Measurements from ENCODE around the gene MRPL37.

The MRPL37 gene

DNA sequence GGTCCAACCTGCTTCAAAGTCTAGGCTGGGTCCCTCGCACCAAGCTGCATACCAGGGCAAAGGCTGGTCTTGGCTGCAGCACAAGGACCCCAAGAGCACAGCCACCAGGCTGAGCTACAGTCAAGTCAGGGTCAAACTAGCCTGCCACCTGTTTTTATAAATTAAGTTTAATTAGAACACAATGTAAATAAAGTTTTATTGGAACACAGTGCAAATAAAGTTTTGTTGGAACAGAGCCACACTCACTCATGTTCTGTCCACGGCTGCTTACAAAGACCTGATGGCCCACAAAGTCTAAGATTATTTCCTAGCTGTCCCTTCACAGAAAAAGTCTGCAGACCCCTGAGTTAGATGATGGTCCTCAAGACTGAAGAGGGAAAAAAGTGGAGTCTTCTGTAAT lies 66.2 kb downstream of the MRPL37 start:
- DNase-seq: no peak

GRCh38 chr1:54266908-54267307 lies 66.9 kb downstream of the MRPL37 start:
- DNase-seq: no peak

Measured in DMS79 (cell line).